Panc1 (cell line): ENCODE results near the gene FOXP4.

Experiments used
- CTCF ChIP-seq: fragments of 450-650 bp; IDR thresholded peaks from 2 replicates; pipeline ENCODE4 v1.5.1; 2017; ENCODE audit warnings: mild to moderate bottlenecking
- POLR2AphosphoS5 ChIP-seq: IDR thresholded peaks from 2 replicates; pipeline ENCODE4 v1.6.1; 2012; ENCODE audit warnings: mild to moderate bottlenecking, low read depth, low read length, moderate library complexity
- SIN3A ChIP-seq: IDR thresholded peaks from 2 replicates; pipeline ENCODE4 v1.6.1; 2012; ENCODE audit warnings: low read depth, mild to moderate bottlenecking, low read length, moderate library complexity, borderline replicate concordance; ENCODE audit not compliant: insufficient read depth

- TF ChIP-seq CTCF, result no peak
- TF ChIP-seq POLR2AphosphoS5, result no peak
- no peak for TF ChIP-seq SIN3A
Measured at GRCh38 chr6:41575598-41575997, 29.4 kb downstream of the FOXP4 start.
